NB4 (cell line): Measurements from ENCODE around the gene SPEF1.

Experiments
- DNase-seq: peaks from one replicate; pipeline ENCODE4 v3.0.0; 2010; ENCODE audit warnings: low read depth
- H3K4me3 ChIP-seq: one replicate; pipeline ENCODE4 v1.5.1; 2011; ENCODE audit warnings: mild to moderate bottlenecking, low read depth, low read length, moderate library complexity
- MYC ChIP-seq: IDR thresholded peaks from 2 replicates; pipeline ENCODE4 v1.6.1; 2011; ENCODE audit warnings: low read depth, low read length
- POLR2A ChIP-seq: IDR thresholded peaks from 2 replicates; pipeline ENCODE4 v1.6.1; 2011; ENCODE audit warnings: mild to moderate bottlenecking; ENCODE audit not compliant: insufficient read length; ENCODE audit errors: extremely low read depth
- TF ChIP-seq, protein P1 (sequence below): IDR thresholded peaks from one replicate; pipeline ENCODE4 v1.5.1; 2012; ENCODE audit warnings: low read depth, low read length
- TF ChIP-seq, protein P2 (sequence below): IDR thresholded peaks from 2 replicates; pipeline ENCODE4 v1.6.1; 2011; ENCODE audit warnings: low read depth, low read length

The SPEF1 gene

DNA sequence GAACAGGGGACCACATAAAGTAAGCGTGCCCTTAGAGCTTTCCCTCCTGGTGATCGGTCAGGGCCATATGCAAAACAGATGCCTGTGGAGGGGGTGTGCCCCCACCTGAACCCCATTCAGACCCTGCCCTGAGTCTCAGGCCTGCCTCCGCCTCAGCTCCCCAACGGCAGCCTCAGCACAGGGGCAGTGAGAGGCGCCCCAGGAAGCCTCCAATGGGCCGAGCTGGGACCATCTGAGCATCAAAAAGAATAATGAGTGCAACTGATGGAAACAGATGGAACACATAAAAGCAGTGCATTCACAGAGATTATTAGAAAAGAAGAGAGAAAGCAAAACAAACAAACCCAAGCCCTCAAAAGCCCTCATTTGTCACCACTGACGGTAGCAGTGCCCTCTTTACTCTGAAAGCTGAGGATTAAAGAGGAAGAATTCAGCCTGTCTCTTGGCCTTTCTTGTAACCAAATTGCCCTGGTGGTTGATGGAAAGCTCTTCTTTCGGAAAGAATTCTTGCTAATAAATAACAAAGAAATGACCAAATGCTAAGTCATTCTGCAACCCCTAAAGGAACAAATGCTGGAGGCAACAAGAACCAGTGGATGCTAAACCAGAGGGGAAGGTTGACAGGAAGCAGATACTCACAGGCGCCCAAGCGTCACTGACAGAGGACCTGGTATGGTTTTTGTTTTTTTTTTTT lies 20.4 kb downstream of the SPEF1 start:
- TF ChIP-seq, protein P1, sequence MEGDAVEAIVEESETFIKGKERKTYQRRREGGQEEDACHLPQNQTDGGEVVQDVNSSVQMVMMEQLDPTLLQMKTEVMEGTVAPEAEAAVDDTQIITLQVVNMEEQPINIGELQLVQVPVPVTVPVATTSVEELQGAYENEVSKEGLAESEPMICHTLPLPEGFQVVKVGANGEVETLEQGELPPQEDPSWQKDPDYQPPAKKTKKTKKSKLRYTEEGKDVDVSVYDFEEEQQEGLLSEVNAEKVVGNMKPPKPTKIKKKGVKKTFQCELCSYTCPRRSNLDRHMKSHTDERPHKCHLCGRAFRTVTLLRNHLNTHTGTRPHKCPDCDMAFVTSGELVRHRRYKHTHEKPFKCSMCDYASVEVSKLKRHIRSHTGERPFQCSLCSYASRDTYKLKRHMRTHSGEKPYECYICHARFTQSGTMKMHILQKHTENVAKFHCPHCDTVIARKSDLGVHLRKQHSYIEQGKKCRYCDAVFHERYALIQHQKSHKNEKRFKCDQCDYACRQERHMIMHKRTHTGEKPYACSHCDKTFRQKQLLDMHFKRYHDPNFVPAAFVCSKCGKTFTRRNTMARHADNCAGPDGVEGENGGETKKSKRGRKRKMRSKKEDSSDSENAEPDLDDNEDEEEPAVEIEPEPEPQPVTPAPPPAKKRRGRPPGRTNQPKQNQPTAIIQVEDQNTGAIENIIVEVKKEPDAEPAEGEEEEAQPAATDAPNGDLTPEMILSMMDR = no peak
- TF ChIP-seq POLR2A (no peak), MYC (no peak)
- TF ChIP-seq, protein P2, sequence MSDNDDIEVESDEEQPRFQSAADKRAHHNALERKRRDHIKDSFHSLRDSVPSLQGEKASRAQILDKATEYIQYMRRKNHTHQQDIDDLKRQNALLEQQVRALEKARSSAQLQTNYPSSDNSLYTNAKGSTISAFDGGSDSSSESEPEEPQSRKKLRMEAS = no peak
- H3K4me3 ChIP-seq = no peak overlapping the region
- no peak for DNase-seq

DNA sequence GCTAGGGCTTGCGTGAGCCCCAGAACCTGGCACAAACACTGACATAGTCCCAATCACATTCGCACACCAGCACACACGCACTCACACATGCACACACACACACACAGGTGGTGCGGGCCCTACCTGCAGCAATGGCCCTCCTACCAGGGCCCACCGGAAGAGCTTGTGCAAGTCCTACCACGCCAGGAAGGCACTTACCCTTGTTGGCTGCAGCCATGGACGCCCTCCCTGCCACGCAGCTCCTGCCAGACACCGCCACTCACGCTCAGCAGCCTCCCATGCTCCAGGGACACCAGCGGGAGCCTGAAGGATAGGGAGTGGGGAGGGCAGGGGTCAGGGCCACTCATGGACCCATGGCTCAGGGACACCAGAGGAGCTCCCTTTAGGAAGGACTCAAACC lies 21.4 kb downstream of the SPEF1 start:
- no peak overlapping the region for H3K4me3 ChIP-seq
- TF ChIP-seq POLR2A (no peak), MYC (no peak)
- TF ChIP-seq, protein P2 = no peak
- TF ChIP-seq, protein P1 = no peak
- no peak for DNase-seq

DNA sequence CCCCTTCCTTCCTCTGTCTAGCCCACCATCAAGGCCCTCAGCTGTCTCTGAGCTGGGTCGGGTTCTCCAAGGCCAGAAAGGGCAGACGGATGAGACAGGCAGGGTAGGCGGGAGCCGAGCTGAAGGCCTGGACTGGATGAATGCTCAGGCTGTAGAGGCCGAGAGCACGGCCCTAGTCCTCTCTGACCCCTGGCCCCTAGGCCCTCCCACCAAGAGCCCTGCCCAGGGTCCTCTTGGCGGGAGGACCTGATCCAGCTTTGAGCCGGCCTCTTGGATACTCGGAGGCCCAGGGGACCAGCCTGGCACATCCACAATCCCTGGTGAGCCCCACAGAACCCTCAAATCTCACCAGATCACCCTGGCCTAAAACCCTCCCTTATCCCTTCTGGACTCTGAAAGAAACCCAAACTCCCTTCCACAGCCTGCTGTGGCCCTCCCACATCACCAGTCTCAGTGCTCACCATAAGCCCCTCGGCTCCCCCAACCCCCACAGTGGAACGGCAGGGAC lies 21.9 kb downstream of the SPEF1 start:
- no peak for DNase-seq
- TF ChIP-seq, protein P2 = no peak
- TF ChIP-seq MYC (no peak), POLR2A (no peak)
- TF ChIP-seq, protein P1 = no peak

DNA sequence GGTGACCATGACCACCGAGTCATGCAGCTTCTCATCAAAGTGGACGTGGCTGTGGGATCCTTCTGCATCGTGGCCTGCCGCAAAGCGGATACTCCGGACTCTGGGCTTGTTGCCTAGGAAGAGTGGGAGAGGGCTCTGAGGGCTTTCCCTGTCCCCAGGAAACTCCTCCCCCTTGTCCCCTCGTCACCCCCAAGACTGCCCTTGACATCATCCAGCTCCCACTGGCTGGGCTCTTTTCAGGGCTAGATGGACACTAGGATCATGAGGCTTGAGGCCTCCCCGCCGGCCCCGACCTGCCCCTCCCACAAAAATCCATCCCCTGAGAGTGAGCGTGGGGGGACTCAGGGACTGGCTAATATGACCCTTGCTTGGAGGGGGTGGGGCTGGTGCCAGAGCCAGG lies 22.7 kb downstream of the SPEF1 start:
- TF ChIP-seq, protein P1 = no peak
- TF ChIP-seq, protein P2 = no peak
- TF ChIP-seq MYC = no peak
- no peak for TF ChIP-seq POLR2A
- no peak for DNase-seq
- H3K4me3 ChIP-seq = no peak overlapping the region

More for the DNA sequence above, 21.9 kb downstream of the SPEF1 start:
- no peak overlapping the region for H3K4me3 ChIP-seq

DNA sequence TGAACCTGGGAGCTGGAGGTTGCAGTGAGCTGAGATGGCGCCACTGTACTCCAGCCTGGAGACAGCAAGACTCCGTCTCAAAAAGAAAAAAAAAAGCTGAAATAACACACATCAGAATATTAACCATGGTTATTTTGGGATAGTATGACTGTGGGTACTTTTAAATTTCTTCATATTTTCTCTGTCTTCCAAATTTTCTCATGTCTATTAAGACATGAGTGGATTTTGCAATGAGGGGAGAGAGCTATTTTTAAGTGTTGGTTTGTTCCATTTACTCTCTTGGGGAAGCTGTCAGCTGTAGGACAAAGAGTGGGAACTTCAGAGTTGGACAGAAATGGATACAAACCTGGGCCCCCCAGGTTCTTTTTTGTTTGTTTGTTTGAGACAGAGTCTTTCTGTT lies 24.0 kb downstream of the SPEF1 start:
- no peak for DNase-seq
- TF ChIP-seq, protein P1 = no peak
- TF ChIP-seq, protein P2 = no peak
- no peak for TF ChIP-seq POLR2A
- no peak for TF ChIP-seq MYC
- H3K4me3 ChIP-seq = no peak overlapping the region
